HG02981 (cell line): ENCODE results near the gene DNMT3A.
"Not testable (repeated sequence)": the region's sequence is repeated elsewhere in the genome, so short reads cannot be mapped to it uniquely, and the experiment has no call there.

ENCODE experiments used
- ATAC-seq: cut with Tn5 transposase; IDR thresholded peaks from one replicate; pipeline ENCODE4 v1.9.1; 2021; ENCODE audit warnings: mild to moderate bottlenecking, moderate library complexity; ENCODE audit not compliant: unreplicated experiment

The DNMT3A gene

DNA sequence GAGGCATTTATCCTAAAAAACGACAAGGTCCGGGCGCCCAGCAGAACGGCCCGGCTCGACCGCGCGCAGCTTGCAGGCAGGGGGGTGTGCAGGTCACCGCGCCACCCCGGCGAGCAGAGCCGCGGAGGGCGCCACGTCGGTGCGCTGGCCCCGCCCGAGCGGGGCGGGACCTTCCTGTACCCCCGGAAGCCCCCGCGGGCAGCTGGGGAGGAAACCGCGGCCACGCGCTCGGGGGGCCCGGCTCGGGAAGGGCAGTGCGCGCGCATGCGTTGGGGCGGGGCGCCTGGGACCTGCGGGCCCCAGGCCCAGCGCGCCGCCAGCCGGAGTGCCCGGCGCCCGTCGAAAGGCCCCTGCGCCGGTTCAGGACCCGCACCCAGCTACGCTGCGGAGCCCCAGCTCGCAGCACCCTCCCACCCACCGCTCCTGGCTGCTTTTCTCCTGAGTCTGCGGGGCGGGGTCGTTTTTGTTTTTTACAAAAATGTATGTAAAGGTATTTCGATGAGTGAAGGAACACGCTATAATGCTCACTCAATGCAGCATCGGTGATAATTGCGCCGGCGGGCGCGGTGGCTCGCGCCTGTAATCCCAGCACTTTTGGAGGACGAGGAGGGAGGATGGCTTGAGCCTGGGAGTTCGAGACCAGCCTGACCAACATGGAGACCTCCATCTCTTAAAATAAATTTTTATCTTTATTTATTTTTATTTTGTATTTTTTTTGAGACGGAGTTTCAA, 125.6 kb downstream of the DNMT3A start:
- peak; percentile 76 for ATAC-seq

DNA sequence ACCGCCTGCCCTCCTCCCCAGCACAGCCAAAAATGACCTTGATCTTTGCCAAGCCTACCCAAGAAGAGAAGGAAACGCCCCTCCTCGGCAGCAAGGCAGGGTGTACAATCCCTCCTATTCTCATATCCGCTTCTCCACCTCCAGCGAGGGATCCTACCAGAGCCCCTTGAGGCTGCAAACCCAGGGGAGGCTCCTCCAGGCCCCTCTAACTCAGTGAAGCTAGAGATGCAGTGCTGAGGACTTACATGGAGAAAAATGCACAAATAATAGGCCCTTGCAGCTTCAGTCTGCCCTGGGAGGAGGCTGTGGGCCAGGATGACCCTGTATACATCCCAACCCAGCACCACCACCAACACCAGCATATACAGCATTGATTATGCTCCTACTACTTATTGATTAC, 126.5 kb downstream of the DNMT3A start:
- no peak for ATAC-seq

DNA sequence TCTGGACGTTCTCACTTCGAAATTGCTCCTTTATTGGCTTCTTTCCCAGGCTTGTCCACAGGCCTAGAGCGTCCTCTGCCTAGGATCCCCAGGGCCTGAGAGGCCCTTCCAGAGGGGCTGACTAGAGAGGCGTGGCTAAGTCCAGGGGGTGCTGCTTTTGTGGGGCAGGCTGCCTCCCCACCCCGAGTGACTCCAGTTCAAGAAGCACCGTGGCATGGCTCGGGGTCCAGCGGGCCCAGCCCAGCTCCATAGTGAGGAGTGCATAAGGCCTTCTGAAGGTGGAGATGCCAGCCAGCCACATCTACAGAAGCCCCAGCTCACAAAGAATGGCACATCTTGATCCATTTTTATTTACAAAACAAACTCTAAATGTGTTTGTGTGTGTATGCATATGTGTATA, 128.5 kb downstream of the DNMT3A start:
- ATAC-seq: no peak

- ATAC-seq: not testable (repeated sequence)
These were observed 130.8 kb downstream of the DNMT3A start for GRCh38 chr2:25210923-25211322.

GRCh38 chr2:25207078-25207545, 134.6 kb downstream of the DNMT3A start:
- ATAC-seq: no peak

DNA sequence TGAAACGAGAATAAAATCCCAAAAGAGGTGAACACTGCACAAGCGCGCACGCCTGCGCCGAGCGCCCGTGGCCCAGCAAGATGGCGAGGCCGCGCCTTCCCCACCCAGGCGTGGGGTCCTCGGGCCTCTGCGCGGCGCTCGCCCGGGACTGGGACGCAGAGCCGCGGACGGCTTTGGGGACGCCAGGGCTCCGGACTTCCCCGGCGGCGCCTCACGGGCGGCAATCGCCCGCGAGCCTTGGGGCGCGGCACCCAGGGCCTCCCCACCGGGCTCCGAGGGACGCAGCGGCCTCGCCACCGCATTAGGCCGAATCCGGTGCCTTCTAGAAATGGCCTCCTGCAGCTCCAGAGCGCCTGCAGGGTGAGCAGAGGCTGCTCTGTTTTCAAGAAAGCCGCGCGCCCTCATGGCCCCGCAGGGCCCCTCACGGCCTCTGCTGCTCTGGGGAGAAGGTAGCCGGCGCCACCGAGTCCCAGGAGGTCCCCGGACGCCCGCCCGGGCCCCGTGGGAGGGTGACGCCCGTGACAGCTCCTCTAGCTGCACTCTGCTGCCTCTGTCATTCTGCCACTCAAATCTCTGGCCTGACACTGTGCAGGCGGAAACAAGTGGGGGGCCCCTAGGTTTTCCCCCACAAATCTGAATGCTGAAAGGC, 137.4 kb downstream of the DNMT3A start:
- no peak for ATAC-seq

GRCh38 chr2:25202275-25202674, 139.4 kb downstream of the DNMT3A start:
- ATAC-seq: no peak

DNA sequence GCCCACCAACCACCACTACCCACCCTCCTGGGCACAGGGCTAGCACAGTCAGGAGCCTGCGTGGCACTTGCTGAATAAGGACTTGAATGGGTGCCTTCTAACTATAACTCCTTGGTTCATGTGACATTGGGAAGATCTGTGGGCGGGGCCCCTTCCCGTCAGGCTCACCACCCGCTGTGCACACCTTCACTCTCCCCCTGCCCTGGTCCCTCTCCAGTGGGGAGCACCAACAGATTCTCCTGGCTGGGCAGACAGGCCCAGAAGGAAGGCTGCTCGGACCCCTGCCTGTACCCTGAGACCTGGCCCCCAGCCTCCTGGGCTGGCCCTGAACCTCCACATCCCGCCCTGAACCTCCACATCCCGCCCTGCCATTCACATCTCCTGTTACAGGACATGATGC, 139.9 kb downstream of the DNMT3A start:
- no peak for ATAC-seq

DNA sequence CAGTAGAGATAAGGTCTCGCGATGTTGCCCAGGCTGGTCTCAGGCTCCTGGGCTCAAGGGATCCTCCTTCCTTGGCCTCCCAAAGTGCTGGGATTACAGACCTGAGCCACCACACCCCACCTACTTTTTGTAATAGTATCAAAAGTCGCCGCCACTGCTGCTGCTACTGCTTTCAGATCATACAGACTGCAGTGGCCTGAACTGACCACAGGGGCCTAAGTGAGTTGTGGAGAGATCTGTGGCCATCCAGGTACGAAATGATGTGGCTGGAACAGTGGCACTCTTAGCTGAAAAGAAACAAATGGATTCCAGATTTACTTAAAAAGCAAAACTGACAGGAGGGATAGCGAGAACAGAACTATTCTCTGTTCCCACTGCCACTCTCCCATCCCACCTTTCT, 140.5 kb downstream of the DNMT3A start:
- no peak for ATAC-seq

DNA sequence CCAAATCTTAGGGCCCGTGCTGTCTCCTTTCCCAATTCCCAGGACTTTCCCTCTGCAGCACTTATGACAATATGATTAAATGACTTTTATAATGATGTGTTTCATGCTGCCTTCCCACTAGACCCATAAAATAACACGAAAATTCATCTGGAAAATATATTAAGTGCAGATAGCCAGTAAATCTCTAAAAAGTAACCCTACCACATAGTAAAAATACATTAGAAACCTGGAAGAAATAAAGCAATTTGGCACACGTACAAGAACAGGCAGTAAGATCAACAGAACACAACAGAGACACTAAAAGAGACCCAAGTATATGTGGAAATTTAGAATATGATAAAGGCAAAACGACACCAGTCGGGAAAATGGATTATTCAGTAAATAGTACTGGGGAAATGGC, 143.1 kb downstream of the DNMT3A start:
- no peak for ATAC-seq

DNA sequence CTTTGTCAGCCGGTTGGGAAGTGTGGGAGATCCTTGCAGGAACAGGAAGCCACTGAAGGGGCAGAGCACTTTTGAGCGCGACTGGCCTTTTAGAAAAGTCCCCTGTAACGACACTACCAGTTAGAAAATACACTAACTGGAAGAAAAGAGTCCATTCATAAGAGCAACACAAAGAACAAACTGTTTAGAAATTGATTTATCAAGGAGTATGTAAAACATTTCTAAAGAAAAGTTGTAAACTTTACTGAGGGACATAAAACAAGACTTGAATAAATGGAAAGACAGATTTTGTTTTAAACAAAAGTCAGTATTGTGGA, 143.6 kb downstream of the DNMT3A start:
- no peak for ATAC-seq

DNA sequence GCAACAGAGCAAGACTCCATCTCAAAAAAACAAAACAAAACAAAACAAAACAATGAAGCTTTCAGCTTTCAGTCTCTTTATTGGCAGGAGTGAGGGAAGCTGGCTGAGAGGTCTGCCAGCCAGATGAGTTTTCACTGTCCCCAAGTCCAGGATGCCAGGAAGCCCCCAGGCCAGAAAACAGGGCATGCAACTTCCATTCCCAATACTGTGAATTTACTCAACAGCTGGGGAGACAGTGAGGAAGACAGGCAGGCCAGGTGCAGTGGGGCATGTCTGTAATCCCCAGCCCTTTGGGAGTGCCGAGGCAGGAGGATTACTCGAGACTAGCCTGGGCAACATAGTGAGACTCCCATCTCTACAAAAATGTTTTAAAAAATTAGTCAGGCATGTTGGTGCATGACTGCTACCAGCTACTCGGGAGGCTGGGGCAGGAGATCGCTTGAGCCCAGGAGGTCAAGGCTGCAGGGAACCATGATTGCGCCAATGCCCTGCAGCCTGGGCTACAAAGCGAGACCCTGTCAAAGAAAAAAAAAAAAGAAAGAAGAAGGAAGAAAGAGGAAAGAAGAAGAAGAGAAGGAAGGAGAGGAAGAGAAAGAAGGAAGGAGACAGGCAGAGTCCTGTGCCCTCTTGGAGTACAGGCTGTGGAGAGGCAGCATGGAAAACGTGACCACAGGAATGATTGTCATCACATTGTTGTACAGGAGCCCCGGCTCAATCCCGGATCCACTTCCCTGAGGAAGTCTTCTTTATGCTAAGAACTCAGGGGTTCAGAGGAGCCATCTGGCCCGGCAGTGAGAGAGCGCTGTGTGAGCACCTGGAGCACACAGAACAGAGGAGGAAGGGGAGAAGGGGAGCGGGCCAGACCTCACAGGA, 144.2 kb downstream of the DNMT3A start:
- no peak for ATAC-seq

GRCh38 chr2:25194576-25195122, 147.1 kb downstream of the DNMT3A start:
- ATAC-seq: no peak

DNA sequence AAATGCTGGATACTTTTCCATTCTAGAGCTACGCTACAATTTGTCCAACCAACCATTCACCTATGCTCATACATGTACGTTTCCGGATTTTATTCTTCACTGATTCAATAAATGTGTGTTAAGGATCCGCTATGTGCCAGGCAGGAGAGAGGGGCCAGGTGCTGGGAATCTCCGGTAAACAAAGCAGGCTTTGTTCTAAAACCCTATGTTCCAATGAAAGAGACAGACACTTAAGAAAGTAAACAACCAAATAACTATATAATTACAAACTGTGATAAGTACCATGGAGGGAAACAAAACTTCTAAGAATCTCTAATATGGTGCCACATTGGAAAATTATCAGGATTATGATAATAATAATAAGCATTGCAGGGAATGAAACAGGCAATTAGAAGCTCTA, 151.2 kb downstream of the DNMT3A start:
- no peak for ATAC-seq

- no peak for ATAC-seq
These were observed 153.3 kb downstream of the DNMT3A start for GRCh38 chr2:25188405-25188804.

- no peak for ATAC-seq
These were observed 153.9 kb downstream of the DNMT3A start for GRCh38 chr2:25187729-25188350.

DNA sequence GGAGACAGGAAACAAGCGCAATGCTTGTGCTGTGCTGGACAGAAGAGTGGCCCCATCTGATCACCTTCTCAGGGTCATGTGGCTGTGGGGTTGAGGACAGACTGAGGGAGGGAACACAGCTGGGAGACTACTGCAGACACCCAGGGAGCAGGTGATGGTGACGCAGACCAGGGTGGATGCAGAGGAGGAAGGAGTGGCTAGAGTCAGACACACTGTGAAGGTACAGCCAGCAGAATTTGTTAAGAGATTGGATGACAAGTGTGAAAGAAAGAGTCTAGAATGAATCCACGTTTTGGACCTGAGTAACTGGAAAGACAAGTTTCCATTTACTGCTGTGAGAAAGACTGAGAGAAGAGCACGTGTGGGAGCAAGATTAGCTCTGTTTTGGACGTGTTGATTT, 157.5 kb downstream of the DNMT3A start:
- ATAC-seq: no peak

DNA sequence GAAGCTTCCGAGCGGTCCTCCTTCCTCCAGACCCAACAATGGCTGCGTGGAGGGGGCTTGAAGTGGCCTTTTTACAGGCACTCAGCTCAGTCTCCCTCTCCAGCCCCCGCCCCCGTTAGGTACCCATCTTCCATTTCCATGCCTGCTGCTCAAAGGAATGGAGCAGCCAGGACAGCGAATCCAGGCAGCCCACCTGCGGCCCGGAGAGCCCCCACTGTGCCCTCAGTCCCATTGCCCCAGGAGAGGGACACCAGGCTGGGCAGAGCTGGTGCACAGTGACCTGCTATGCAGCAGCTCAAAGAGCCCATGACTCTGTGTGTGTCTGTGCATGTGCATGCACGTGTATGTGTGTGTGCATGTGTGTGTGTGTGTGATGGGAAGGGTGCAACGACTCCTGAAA, 162.7 kb downstream of the DNMT3A start:
- no peak for ATAC-seq
